ENCODE measurements around the gene TMEM63C.

Gene TMEM63C

DNA sequence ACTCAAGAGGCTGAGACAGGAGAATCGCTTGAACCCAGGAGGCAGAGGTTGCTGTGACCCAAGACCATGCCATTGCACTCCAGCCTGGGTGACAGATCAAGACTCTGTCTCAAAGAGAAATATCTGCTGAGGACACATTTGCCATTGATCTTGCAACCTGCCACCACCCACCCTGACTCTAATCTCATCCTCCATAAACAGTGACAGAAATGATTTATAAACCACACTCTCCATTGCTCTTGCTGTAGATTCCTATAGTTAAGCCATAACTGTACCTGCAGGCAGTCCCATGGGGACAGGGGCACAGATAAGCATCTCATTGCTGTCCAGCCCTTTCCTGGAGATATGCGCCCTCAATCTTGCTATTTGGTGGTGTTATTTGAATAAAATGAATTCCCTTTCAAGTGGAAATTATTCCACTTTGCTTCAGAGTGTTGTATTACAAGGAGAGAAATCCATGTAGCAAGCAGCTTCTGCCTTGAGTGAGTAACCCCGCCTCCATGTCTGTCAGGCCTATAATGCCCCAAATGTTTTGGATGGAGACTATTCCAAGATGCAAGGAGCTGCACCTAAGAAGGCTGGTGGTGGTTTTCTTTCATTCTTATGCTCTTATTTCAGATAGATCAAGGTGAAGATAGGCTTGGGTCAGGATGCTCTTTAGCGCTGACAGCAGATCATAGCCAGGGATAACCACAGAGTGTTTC, 37.0 kb upstream of the TMEM63C start:
- no peaks in the 10 kb centered on the region for H3K9me3 ChIP-seq (ENCODE audit: insufficient read depth, low read depth, low read length)
- H3K36me3 ChIP-seq (ENCODE audit: insufficient read depth, low read length): no peaks in the 10 kb centered on the region
- no peak overlapping the region for H2AFZ ChIP-seq (ENCODE audit: low read length)
- no peaks in the 10 kb centered on the region for H4K20me1 ChIP-seq (ENCODE audit: insufficient read depth, low read length, poor library complexity, severe bottlenecking)
- no peaks in the 10 kb centered on the region for H3K9me2 ChIP-seq (replicated peaks; ENCODE audit: low read depth, low read length)
- H3K4me2 ChIP-seq (ENCODE audit: low read depth, low read length, poor library complexity, severe bottlenecking): no peak overlapping the region
- H3K27me3 ChIP-seq (ENCODE audit: insufficient read depth, low read length, poor library complexity, severe bottlenecking): no peaks in the 10 kb centered on the region
- H3K79me2 ChIP-seq (ENCODE audit: insufficient read depth, low read length): no peaks in the 10 kb centered on the region
- peaks cover 18% of the 10 kb centered on the region for H3K4me1 ChIP-seq (ENCODE audit: insufficient read depth, low read length, poor library complexity, severe bottlenecking)
- no peak overlapping the region for H3K9ac ChIP-seq (ENCODE audit: low read depth, low read length, poor library complexity, severe bottlenecking)
- no peak overlapping the region for H3K4me3 ChIP-seq (ENCODE audit: low read length, poor library complexity, severe bottlenecking)
- no peaks in the 10 kb centered on the region for H3F3A ChIP-seq (ENCODE audit: low read depth)
- no peak for TF ChIP-seq CTCF (conservative IDR thresholded peaks at IDR 0.05; ENCODE audit: low read length)
- TF ChIP-seq EZH2phosphoT487 (IDR thresholded peaks at IDR 0.05; ENCODE audit: borderline replicate concordance): no peak

- Histone ChIP-seq H3K27me3 (ENCODE audit: insufficient read depth, low read length, poor library complexity, severe bottlenecking) (no peaks in the 10 kb centered on the region), H3K4me3 (ENCODE audit: low read length, poor library complexity, severe bottlenecking) (no peak overlapping the region), H3K79me2 (ENCODE audit: insufficient read depth, low read length) (no peaks in the 10 kb centered on the region), H3K9me2 (replicated peaks; ENCODE audit: low read depth, low read length) (no peaks in the 10 kb centered on the region), H3K4me1 (ENCODE audit: insufficient read depth, low read length, poor library complexity, severe bottlenecking) (peaks cover 18% of the 10 kb centered on the region), H4K20me1 (ENCODE audit: insufficient read depth, low read length, poor library complexity, severe bottlenecking) (no peaks in the 10 kb centered on the region), H3K4me2 (ENCODE audit: low read depth, low read length, poor library complexity, severe bottlenecking) (peak overlapping the region; percentile 17), H3K9me3 (ENCODE audit: insufficient read depth, low read depth, low read length) (no peaks in the 10 kb centered on the region), H3K36me3 (ENCODE audit: insufficient read depth, low read length) (no peaks in the 10 kb centered on the region), H3F3A (ENCODE audit: low read depth) (no peaks in the 10 kb centered on the region), H3K9ac (ENCODE audit: low read depth, low read length, poor library complexity, severe bottlenecking) (no peak overlapping the region), H2AFZ (ENCODE audit: low read length) (0 out of 2 replicates have a peak overlapping the region, but pooled peaks have one; percentile 29)
- no peak for TF ChIP-seq CTCF (conservative IDR thresholded peaks at IDR 0.05; ENCODE audit: low read length)
- no peak for TF ChIP-seq EZH2phosphoT487 (IDR thresholded peaks at IDR 0.05; ENCODE audit: borderline replicate concordance)
These were observed 35.4 kb upstream of the TMEM63C start for GRCh38 chr14:77145975-77146740.

DNA sequence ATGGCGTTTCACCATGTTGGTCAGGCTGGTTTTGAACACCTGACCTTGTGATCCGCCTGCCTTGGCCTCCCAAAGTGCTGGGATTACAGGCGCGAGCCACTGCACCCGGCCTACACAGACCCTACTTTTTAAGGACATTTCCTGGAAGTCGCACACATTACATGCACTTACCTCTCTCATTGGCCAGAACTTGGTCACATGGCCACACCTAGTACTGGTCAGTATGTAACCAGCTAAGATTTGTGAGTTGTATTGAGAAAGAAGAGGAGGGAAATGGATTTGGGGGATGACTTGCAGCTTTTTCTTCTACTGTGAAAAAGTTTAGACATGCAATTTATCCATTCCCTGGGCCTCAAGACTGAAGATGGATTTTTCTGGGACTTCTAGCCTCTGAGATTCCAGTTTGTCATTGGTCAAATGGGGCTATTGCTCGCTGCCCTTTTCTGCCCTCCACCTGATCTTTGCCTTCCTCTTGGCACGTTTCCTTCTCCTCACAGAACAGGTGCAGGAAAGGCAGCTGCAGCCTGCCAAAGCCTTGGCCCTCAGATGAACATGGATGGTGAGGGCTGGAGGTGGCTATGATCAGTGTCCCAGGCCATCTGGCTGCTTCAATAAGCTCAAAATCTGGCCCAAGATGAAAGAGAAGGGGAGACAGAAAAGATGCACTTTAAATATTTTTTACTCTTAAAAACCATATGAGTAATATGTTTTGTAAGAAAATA, 32.9 kb upstream of the TMEM63C start:
- Histone ChIP-seq H3K9me2 (replicated peaks; ENCODE audit: low read depth, low read length) (no peaks in the 10 kb centered on the region), H3K4me3 (ENCODE audit: low read length, poor library complexity, severe bottlenecking) (no peak overlapping the region), H3K79me2 (ENCODE audit: insufficient read depth, low read length) (no peaks in the 10 kb centered on the region), H3K9ac (ENCODE audit: low read depth, low read length, poor library complexity, severe bottlenecking) (no peak overlapping the region), H3K4me2 (ENCODE audit: low read depth, low read length, poor library complexity, severe bottlenecking) (no peak overlapping the region), H3K4me1 (ENCODE audit: insufficient read depth, low read length, poor library complexity, severe bottlenecking) (peaks cover 16% of the 10 kb centered on the region), H4K20me1 (ENCODE audit: insufficient read depth, low read length, poor library complexity, severe bottlenecking) (no peaks in the 10 kb centered on the region), H3K36me3 (ENCODE audit: insufficient read depth, low read length) (no peaks in the 10 kb centered on the region), H3F3A (ENCODE audit: low read depth) (no peaks in the 10 kb centered on the region), H3K9me3 (ENCODE audit: insufficient read depth, low read depth, low read length) (no peaks in the 10 kb centered on the region), H3K27me3 (ENCODE audit: insufficient read depth, low read length, poor library complexity, severe bottlenecking) (no peaks in the 10 kb centered on the region), H2AFZ (ENCODE audit: low read length) (no peak overlapping the region)
- no peak for TF ChIP-seq EZH2phosphoT487 (IDR thresholded peaks at IDR 0.05; ENCODE audit: borderline replicate concordance)
- TF ChIP-seq CTCF (conservative IDR thresholded peaks at IDR 0.05; ENCODE audit: low read length): no peak
